K562 (cell line): ENCODE data around the gene DGCR6L.

Experiments used
- CEBPB ChIP-seq: fragments of 450-650 bp; IDR thresholded peaks from 2 replicates; pipeline ENCODE4 v1.6.1; 2016; ENCODE audit warnings: missing genetic modification characterization, missing compliant biosample characterization
- CTCF ChIP-seq, 3 experiments: IDR thresholded peaks in 2 of 3; conservative IDR thresholded peaks in 1 of 3; 2 replicates each; pipeline ENCODE4 v1.5.1; 2011 to 2012; ENCODE audit warnings: low read length in 3 of 3, mild to moderate bottlenecking in 3 of 3, control low read depth in 2 of 3, improper control_type of control experiment in 1 of 3, inconsistent platforms in 1 of 3, low read depth in 1 of 3, mixed read lengths in 1 of 3, moderate library complexity in 1 of 3; ENCODE audit not compliant: insufficient read depth in 2 of 3
- ELK1 ChIP-seq: sonication (generic); formaldehyde crosslinking; IDR thresholded peaks from 2 replicates; pipeline ENCODE4 v1.8.1; 2022; ENCODE audit warnings: missing genetic modification reagents
- ERF ChIP-seq: fragments of 450-650 bp; formaldehyde crosslinking; IDR thresholded peaks from 2 replicates; pipeline ENCODE4 v1.4.0; 2020; ENCODE audit warnings: mild to moderate bottlenecking, mixed read lengths
- EZH2 ChIP-seq: IDR thresholded peaks from 2 replicates; pipeline ENCODE4 v1.6.1; 2012; ENCODE audit warnings: low read depth, mild to moderate bottlenecking, inconsistent platforms, low read length, borderline replicate concordance
- ZC3H11A ChIP-seq: IDR thresholded peaks from 2 replicates; pipeline ENCODE4 v1.6.1; 2012; ENCODE audit warnings: low read depth, low read length, improper control_type of control experiment
- TF ChIP-seq, protein P1 (sequence below), 2 experiments: fragments of 450-650 bp in 1 of 2; sonication (generic) in 1 of 2; formaldehyde crosslinking in 1 of 2; IDR thresholded peaks; 2 replicates each; pipeline versions ENCODE4 v1.7.1 to v1.9.0; 2016 to 2022; ENCODE audit warnings: inconsistent platforms in 1 of 2, mild to moderate bottlenecking in 1 of 2, missing genetic modification reagents in 1 of 2

GRCh38 chr22:20319745-20320658 lies at the start of gene DGCR6L:
- TF ChIP-seq CEBPB (tag) (no peak), ERF (CRISPR knock-in tag) (peak; percentile 91), CTCF (IDR thresholded peaks at IDR 0.05 in 2 of 3, conservative IDR thresholded peaks at IDR 0.05 in 1 of 3; ENCODE audit: insufficient read depth in 2 of 3, low read depth in 1 of 3, low read length in 3 of 3) (peak in 1 of 3 experiments; percentile 22; a peak in 3 of 6 replicates), ZC3H11A (no peak), EZH2 (no peak), ELK1 (CRISPR knock-in tag) (no peak)
- TF ChIP-seq, protein P1, sequence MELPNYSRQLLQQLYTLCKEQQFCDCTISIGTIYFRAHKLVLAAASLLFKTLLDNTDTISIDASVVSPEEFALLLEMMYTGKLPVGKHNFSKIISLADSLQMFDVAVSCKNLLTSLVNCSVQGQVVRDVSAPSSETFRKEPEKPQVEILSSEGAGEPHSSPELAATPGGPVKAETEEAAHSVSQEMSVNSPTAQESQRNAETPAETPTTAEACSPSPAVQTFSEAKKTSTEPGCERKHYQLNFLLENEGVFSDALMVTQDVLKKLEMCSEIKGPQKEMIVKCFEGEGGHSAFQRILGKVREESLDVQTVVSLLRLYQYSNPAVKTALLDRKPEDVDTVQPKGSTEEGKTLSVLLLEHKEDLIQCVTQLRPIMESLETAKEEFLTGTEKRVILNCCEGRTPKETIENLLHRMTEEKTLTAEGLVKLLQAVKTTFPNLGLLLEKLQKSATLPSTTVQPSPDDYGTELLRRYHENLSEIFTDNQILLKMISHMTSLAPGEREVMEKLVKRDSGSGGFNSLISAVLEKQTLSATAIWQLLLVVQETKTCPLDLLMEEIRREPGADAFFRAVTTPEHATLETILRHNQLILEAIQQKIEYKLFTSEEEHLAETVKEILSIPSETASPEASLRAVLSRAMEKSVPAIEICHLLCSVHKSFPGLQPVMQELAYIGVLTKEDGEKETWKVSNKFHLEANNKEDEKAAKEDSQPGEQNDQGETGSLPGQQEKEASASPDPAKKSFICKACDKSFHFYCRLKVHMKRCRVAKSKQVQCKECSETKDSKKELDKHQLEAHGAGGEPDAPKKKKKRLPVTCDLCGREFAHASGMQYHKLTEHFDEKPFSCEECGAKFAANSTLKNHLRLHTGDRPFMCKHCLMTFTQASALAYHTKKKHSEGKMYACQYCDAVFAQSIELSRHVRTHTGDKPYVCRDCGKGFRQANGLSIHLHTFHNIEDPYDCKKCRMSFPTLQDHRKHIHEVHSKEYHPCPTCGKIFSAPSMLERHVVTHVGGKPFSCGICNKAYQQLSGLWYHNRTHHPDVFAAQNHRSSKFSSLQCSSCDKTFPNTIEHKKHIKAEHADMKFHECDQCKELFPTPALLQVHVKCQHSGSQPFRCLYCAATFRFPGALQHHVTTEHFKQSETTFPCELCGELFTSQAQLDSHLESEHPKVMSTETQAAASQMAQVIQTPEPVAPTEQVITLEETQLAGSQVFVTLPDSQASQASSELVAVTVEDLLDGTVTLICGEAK (IDR thresholded peaks at IDR 0.05) = peak; percentile 72
- TF ChIP-seq, protein P1 (CRISPR knock-in tag; IDR thresholded peaks at IDR 0.05) = no peak
